ENCODE results near the gene NHERF2. TPM values are rescaled to one million over a fixed set of nuclear protein-coding genes. Genes with fewer than 3 reads are reported as not detected.

NHERF2 gene
- total RNA-seq, 5 donors from 2014 or later (not counting 1 experiment from before 2014, with no cell fraction given) = 2.9 to 6.8 (median 5.8) TPM

DNA sequence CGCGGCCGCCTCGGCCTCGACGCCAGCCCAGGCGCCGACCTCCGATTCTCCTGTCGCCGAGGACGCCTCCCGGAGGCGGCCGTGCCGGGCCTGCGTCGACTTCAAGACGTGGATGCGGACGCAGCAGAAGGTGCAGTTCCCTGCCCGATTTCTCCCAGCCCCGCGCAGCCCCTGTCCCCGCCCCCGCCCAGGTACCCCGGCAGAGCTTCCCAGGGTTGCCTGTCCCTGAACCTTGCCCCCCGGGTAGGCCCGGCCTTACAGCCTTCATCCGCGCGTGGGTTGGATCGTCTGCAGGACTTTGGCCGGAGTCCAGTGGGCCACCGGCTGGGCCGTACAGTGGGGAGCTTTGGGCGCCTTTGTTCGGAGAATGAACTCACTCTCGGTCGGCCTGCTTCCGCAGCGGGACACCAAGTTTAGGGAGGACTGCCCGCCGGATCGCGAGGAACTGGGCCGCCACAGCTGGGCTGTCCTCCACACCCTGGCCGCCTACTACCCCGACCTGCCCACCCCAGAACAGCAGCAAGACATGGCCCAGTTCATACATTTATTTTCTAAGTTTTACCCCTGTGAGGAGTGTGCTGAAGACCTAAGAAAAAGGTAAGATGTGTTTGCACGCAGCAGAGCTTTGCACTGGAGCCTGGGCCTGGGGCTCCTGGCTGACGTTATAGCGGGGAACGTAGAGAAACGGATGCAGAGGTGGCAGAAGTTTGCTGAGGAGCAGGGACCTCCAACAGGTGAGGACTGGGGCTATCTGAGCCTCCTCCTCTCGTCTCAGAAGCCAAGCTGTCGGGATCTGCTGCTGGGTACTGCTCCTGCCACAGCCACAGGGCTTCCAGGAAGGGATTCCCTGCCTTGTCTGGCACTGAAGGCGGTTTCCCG is 42.1 kb upstream of the NHERF2 start:
- DNase-seq (no peak), ATAC-seq (replicated peaks in 1 of 4) (peak; percentile 41 to 49 (median 45))
- CTCF ChIA-PET = no interaction called here
- Mint-ChIP-seq H3K4me3 (peak overlapping the region; percentile 71 to 82 (median 76)), H3K36me3 (peaks cover 5% of the 10 kb centered on the region), H3K9me3 (no peaks in the 10 kb centered on the region), H3K27ac (peak overlapping the region; percentile 23 to 55), H3K27me3 (peaks cover 5 to 42% of the 10 kb centered on the region in 2 donors), H3K4me1 (peaks cover 17 to 29% (median 24%) of the 10 kb centered on the region in 3 donors)
- Histone ChIP-seq H3K27ac (ENCODE audit: low read length) (peak overlapping the region; percentile 55), H3K36me3 (ENCODE audit: control insufficient read depth in 2 of 2, extremely low read depth in 1 of 2, insufficient read depth in 1 of 2, low read length in 1 of 2) (peaks cover 3 to 7% of the 10 kb centered on the region in 2 donors), H3K4me1 (ENCODE audit: control insufficient read depth in 1 of 2, extremely low read depth in 1 of 2, insufficient read depth in 2 of 2, low read length in 2 of 2) (peaks cover 0 to 43% of the 10 kb centered on the region in 2 experiments), H3K27me3 (replicated peaks in 1 of 2; ENCODE audit: control insufficient read depth in 2 of 2, extremely low read depth in 1 of 2, insufficient read depth in 2 of 2, low read length in 1 of 2) (peaks cover 3 to 54% of the 10 kb centered on the region in 2 experiments), H3K4me3 (ENCODE audit: control insufficient read depth in 1 of 2, extremely low read depth in 1 of 2, low read length in 1 of 2) (peak overlapping the region; percentile 59 to 72), H3K9me3 (no peaks in the 10 kb centered on the region)
- POLR2A ChIA-PET = interaction anchor here in 1 of 2 donors (0.7 kb wide), 1 partner anchor 171 kb away, joined by 3 read pairs; no protein-coding TSS in a partner anchor
- WGBS (ENCODE audit: insufficient coverage) = 14% methylated on average over 50 of the region's 58 CpGs

DNA sequence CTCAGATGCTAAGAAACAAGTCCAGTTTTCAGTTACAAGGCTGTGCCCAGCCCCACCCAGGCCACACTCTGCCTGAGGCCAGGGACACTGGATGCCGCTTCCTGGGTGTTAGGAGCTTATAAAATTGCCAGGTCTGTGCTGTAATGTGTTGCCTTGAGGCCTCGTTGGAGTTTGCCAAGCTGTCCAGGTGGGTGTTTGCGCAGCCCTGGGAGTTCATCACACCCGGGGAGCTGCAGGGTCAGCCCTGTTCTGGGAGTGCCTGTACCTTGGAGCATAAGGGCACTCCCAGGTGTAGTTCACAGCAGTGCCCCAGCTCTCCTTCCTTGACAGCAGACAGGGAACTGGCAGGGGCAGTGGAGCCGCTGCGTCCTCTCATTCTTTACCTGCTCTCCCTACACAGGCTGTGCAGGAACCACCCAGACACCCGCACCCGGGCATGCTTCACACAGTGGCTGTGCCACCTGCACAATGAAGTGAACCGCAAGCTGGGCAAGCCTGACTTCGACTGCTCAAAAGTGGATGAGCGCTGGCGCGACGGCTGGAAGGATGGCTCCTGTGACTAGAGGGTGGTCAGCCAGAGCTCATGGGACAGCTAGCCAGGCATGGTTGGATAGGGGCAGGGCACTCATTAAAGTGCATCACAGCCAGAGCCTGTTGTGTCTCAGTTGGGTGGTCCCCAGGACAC is 41.1 kb upstream of the NHERF2 start:
- Mint-ChIP-seq H3K4me3 (peak overlapping the region; percentile 71 to 82 (median 76)), H3K36me3 (peaks cover 5% of the 10 kb centered on the region), H3K9me3 (no peaks in the 10 kb centered on the region), H3K27me3 (peaks cover 5 to 38% of the 10 kb centered on the region in 2 donors), H3K27ac (peak overlapping the region in 1 of 2 donors; percentile 55), H3K4me1 (peaks cover 17 to 30% (median 25%) of the 10 kb centered on the region in 3 donors)
- Histone ChIP-seq H3K36me3 (ENCODE audit: control insufficient read depth in 2 of 2, extremely low read depth in 1 of 2, insufficient read depth in 1 of 2, low read length in 1 of 2) (peaks cover 3 to 7% of the 10 kb centered on the region in 2 donors), H3K27ac (ENCODE audit: low read length) (no peak overlapping the region), H3K27me3 (replicated peaks in 1 of 2; ENCODE audit: control insufficient read depth in 2 of 2, extremely low read depth in 1 of 2, insufficient read depth in 2 of 2, low read length in 1 of 2) (peaks cover 3 to 50% of the 10 kb centered on the region in 2 experiments), H3K4me3 (ENCODE audit: control insufficient read depth in 1 of 2, extremely low read depth in 1 of 2, low read length in 1 of 2) (no peak overlapping the region), H3K4me1 (ENCODE audit: control insufficient read depth in 1 of 2, extremely low read depth in 1 of 2, insufficient read depth in 2 of 2, low read length in 2 of 2) (peaks cover 4 to 40% of the 10 kb centered on the region in 2 experiments), H3K9me3 (no peaks in the 10 kb centered on the region)
- ChIA-PET POLR2A (no interaction called here), CTCF (no interaction called here)
- WGBS (ENCODE audit: insufficient coverage) = 96% methylated on average over 14 of the region's 14 CpGs
- ATAC-seq (replicated peaks in 1 of 4) = no peak
- DNase-seq = no peak

GRCh38 chr16:1987198-1987597 is 39.5 kb upstream of the NHERF2 start:
- H3K27ac ChIP-seq (ENCODE audit: low read length) = no peak overlapping the region
- CTCF ChIA-PET = no interaction called here
- Mint-ChIP-seq H3K36me3 (peaks cover 5% of the 10 kb centered on the region), H3K4me1 (peaks cover 17 to 39% (median 34%) of the 10 kb centered on the region in 3 donors), H3K4me3 (no peak overlapping the region), H3K9me3 (no peaks in the 10 kb centered on the region), H3K27ac (no peak overlapping the region), H3K27me3 (peaks cover 5 to 24% of the 10 kb centered on the region in 2 donors)
- H3K4me3 ChIP-seq (ENCODE audit: control insufficient read depth in 1 of 2, extremely low read depth in 1 of 2, low read length in 1 of 2) = no peak overlapping the region
- peaks cover 16 to 49% of the 10 kb centered on the region in 2 experiments for H3K4me1 ChIP-seq (ENCODE audit: control insufficient read depth in 1 of 2, extremely low read depth in 1 of 2, insufficient read depth in 2 of 2, low read length in 2 of 2)
- no peak for DNase-seq
- H3K36me3 ChIP-seq (ENCODE audit: control insufficient read depth in 2 of 2, extremely low read depth in 1 of 2, insufficient read depth in 1 of 2, low read length in 1 of 2) = peaks cover 3 to 7% of the 10 kb centered on the region in 2 donors
- H3K9me3 ChIP-seq = no peaks in the 10 kb centered on the region
- no peak for ATAC-seq (replicated peaks in 1 of 4)
- POLR2A ChIA-PET = no interaction called here
- 94% methylated on average over 3 of the region's 10 CpGs for WGBS (ENCODE audit: insufficient coverage)
- peaks cover 3 to 44% of the 10 kb centered on the region in 2 experiments for H3K27me3 ChIP-seq (replicated peaks in 1 of 2; ENCODE audit: control insufficient read depth in 2 of 2, extremely low read depth in 1 of 2, insufficient read depth in 2 of 2, low read length in 1 of 2)

DNA sequence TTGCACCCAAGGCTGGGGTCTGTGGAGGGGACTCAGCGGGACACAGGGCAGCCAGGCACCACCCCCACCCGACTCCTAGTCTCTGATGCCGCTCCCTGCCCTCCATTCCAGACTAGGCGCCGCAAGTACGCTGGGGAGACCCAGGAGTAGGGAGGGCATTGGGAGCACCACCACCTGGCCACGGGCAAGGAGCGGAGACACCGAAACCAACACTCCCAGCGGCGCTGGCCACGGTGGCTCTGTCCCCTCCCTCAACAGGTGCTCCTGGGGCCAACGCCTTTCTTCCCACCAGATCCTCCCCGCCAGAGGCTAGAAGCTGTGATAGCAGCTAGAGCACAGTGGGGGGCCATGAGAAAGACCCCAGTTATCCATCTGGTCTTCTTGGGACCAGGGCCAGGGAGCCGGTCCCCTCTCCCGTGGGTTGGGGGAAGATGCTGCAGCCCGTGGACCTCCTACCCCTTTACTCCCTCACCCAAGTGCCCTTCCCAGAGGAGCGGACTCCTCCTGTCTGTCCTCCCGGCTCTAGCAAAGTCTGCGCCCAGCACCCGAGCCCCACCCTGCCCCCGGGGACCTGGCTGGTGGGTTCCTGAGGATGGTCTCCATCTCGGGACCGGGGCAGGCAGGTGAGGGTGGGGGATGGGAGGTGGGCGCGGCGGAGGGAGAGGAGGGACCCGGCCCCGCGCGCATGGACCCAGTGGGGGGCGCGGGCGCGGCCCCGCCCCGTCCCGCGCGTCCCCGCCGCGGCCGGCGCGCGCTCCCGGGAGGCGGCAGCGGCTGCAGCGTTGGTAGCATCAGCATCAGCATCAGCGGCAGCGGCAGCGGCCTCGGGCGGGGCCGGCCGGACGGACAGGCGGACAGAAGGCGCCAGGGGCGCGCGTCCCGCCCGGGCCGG is 37.2 kb upstream of the NHERF2 start, which contains the start of gene SYNGR3:
Gene SYNGR3 (plus strand): TSS at position 762 of the 892 bp plus-strand sequence. CDS start 133 bp downstream, outside the sequence.
- CTCF ChIA-PET = no interaction called here
- Histone ChIP-seq H3K4me1 (ENCODE audit: control insufficient read depth in 1 of 2, extremely low read depth in 1 of 2, insufficient read depth in 2 of 2, low read length in 2 of 2) (peaks cover 16 to 41% of the 10 kb centered on the region in 2 experiments), H3K4me3 (ENCODE audit: control insufficient read depth in 1 of 2, extremely low read depth in 1 of 2, low read length in 1 of 2) (peak within 1 kb of the TSS; percentile 52 to 58), H3K9me3 (no peaks in the 10 kb centered on the region), H3K36me3 (ENCODE audit: control insufficient read depth in 2 of 2, extremely low read depth in 1 of 2, insufficient read depth in 1 of 2, low read length in 1 of 2) (peaks cover 3 to 7% of the 10 kb centered on the region in 2 donors), H3K27ac (ENCODE audit: low read length) (no peak within 1 kb of the TSS), H3K27me3 (replicated peaks in 1 of 2; ENCODE audit: control insufficient read depth in 2 of 2, extremely low read depth in 1 of 2, insufficient read depth in 2 of 2, low read length in 1 of 2) (peaks cover 3 to 35% of the 10 kb centered on the region in 2 experiments)
- DNase-seq (peak in 1 of 35 experiments; percentile 28), ATAC-seq (replicated peaks in 1 of 4) (no peak)
- WGBS (ENCODE audit: insufficient coverage) = 3% methylated on average over 52 of the region's 67 CpGs
- Mint-ChIP-seq H3K27ac (no peak within 1 kb of the TSS), H3K4me1 (peaks cover 7 to 38% (median 27%) of the 10 kb centered on the region in 3 donors), H3K27me3 (peaks cover 5 to 14% of the 10 kb centered on the region in 2 donors), H3K4me3 (peak within 1 kb of the TSS; percentile 73 to 77 (median 75)), H3K36me3 (peaks cover 5% of the 10 kb centered on the region), H3K9me3 (no peaks in the 10 kb centered on the region)
- POLR2A ChIA-PET = interaction anchor here in 1 of 2 donors (1.4 kb wide), 1 partner anchor 25 kb away, joined by 3 read pairs; the partner anchor contains the start of gene RPS2

GRCh38 chr16:1990101-1990350 is 36.7 kb upstream of the NHERF2 start:
- H3K27me3 ChIP-seq (replicated peaks in 1 of 2; ENCODE audit: control insufficient read depth in 2 of 2, extremely low read depth in 1 of 2, insufficient read depth in 2 of 2, low read length in 1 of 2) = peaks cover 3 to 35% of the 10 kb centered on the region in 2 experiments
- WGBS (ENCODE audit: insufficient coverage) = 3% methylated on average over 8 of the region's 25 CpGs
- Mint-ChIP-seq H3K9me3 (no peaks in the 10 kb centered on the region), H3K36me3 (peaks cover 5% of the 10 kb centered on the region), H3K4me1 (peaks cover 7 to 33% (median 22%) of the 10 kb centered on the region in 3 donors), H3K27ac (no peak overlapping the region), H3K4me3 (peak overlapping the region in 1 of 3 donors; percentile 73), H3K27me3 (peaks cover 5 to 14% of the 10 kb centered on the region in 2 donors)
- DNase-seq (no peak), ATAC-seq (replicated peaks in 1 of 4) (no peak)
- no peaks in the 10 kb centered on the region for H3K9me3 ChIP-seq
- H3K4me3 ChIP-seq (ENCODE audit: control insufficient read depth in 1 of 2, extremely low read depth in 1 of 2, low read length in 1 of 2) = no peak overlapping the region
- no peak overlapping the region for H3K27ac ChIP-seq (ENCODE audit: low read length)
- peaks cover 3 to 7% of the 10 kb centered on the region in 2 donors for H3K36me3 ChIP-seq (ENCODE audit: control insufficient read depth in 2 of 2, extremely low read depth in 1 of 2, insufficient read depth in 1 of 2, low read length in 1 of 2)
- H3K4me1 ChIP-seq (ENCODE audit: control insufficient read depth in 1 of 2, extremely low read depth in 1 of 2, insufficient read depth in 2 of 2, low read length in 2 of 2) = peaks cover 16 to 36% of the 10 kb centered on the region in 2 experiments
- ChIA-PET CTCF (no interaction called here), POLR2A (no interaction called here)
